NCI-H2196 treated with DMSO at 0.1 percent for 48 hours (cell line): Measurements from ENCODE around the gene CYP4V2.

Experiments used
- DNase-seq: peaks from one replicate; lab custom pipeline; 2025; ENCODE audit not compliant: unreplicated experiment; lab: John Stamatoyannopoulos, UW

CYP4V2 gene

DNA sequence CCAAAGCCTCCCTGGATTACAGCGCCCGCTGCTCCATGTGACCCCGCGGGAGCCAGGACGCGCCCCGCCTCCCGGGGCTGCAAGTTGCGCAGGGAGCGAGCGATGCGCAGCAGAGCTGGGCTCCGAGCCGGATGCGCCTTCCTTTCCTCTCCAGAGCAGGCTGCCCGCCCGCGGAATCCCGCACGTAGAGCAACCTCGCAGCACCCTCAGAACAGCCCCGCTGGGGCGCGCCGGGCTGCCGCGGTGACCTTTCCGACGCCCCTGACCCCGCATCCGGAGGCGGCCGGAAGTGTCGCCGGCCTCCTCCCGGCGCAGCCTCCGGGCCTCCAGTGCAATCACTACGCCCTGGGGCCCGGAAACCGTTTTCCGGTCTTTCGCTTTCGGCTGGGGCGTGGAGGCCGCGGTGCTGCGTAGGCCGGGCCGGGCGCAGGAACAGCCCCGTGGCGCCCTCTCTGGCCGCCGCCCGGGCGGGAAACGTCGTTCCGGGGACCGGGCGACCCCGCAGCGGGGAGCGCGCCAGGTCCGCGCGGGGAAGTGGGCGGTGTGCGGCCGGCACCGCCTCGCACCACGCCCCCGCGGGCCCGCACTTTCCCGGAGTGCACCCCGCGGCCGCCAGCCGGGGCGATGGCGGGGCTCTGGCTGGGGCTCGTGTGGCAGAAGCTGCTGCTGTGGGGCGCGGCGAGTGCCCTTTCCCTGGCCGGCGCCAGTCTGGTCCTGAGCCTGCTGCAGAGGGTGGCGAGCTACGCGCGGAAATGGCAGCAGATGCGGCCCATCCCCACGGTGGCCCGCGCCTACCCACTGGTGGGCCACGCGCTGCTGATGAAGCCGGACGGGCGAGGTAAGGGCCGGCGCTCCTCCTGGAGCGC is at the start of gene CYP4V2:
Gene CYP4V2, plus strand, starts transcription at position 368 of the 866 bp plus-strand sequence. Its CDS starts 257 bp downstream, at position 625.
- DNase-seq, result peak; percentile 17

DNA sequence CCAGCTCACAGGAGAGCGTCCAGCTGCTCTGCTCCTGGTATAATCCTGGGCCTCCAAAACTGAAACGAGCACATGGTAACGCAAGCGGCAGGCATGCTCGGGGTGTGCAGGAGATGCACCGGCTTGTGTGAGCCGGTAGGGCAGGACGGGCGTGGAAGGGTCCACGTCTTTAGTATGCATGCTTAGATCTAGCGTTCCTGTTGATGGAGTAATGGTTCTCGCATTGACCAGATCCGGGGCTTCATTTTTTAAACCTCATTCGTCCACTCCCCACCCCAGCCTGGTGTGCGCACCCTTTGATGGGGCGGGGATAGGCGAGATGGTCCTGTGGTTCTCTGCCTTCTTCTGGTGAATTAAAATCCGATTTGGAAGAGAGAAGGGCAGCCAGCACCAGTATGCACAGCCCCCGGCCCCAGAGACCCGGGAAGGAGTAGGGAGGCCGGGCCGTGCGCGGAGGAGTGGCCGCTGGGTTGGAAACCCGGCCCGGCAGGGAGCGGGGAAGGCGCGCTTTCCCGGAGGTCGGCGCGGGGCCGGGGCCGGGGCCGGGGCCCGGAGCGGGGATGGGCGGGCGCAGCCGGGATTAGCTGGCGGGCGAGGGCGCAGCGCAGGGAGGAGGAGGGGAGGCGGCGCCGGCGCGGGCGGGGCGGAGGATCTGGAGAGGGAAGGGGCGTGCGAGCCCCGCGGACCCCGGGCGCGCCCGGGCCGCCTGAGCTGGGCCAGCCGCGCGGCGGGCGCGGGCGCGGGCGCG is 47.0 kb upstream of the CYP4V2 start:
- DNase-seq, result no peak

DNA sequence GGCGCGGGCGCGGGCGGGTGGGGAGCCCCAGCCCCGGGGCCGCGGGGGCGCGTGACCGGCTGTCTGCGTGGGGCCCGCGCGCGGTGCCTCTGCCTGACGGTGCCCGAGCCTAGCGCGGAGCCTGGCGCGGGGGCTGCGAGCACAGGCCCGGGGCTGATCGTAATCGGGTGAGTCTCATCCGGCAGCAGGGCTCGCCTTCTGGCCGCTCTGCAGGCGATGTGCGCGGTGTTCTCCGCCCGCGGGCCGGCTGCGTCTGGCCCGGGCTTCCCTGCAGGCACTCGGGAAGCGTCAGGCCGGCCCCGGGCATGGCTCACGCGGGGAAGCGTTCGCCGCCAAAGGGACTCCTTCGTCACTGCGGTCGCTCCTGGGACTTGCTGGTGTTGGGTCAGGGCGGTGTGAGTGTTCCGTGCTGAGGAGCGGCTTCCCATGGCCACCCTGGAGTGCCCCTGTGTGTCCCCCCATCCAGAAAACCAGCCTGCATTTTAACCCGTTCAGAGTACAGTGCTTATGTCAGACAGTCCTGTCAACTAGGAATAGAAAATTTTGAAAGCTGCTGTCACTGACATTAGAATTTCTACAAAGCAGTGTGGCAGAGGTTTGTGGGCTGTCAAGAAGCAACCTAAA is 46.3 kb upstream of the CYP4V2 start:
- DNase-seq, result no peak

DNA sequence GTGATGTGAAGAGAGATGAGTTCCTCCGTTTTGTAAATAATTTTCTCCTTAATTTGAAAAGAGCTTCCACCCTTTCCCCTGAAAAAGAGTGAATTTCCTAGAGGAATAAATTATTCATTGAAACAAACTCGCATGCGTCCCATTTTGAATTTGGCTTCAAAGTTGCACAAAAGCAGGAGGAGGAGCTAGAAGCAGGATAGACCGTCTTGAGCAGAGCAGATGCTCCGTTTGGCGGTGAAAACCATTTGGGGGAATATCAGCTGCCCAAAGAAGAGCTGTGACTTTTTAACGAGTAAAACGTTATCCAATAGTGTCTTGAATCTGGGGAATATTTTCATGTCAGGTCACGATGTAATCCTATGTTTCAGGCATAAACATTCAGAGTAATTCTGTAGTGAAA is 44.9 kb upstream of the CYP4V2 start:
- no peak for DNase-seq

DNA sequence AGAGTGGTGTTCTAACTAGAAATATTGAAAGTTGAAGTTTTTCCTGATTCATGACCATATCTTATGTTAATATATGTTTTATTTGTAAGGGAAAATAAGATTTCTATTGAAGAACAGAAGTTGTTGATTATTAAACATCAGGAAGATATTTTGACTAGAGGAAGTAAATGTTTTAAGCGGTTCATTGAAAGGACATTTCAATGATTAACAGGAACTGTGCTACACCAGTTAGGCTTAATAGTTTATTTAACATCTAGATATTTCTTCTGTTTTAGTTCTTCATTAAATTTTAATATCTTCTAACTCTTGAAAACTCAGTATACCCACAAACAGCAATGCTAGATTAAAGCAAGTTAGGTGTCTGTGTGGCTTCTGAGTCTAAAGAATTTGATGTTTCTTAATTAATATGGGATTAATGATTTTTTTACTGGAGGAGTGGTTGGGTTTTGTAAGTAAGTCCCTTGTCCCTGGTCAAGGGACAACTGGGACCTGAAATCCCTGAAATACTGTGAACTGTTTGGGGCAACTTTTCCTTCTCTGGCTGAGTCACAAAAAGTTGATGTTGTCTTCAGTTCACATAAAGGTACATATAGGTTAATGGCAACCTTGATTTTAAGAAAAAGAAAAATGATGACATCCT is 42.9 kb upstream of the CYP4V2 start:
- DNase-seq, result no peak

DNA sequence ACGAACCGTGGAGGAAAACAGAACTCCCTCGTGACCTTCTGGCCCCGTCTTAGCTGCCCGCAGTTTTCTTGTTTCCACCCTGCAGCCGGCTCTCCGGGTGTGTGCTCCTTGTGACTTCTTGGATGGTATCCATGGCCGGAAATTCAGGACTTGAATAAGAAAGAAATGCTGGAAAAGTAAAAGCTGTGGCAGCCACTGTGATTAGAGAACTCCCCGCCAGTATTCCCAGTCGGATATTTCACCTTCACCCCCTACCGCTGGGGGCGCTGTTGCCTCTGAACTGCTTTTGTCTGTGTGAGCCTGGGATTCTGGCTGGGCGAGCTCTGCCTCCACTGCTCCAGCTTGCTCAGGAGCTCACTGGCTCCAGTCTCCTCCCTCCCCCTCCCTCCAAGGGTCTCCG is 41.5 kb upstream of the CYP4V2 start:
- no peak for DNase-seq

DNA sequence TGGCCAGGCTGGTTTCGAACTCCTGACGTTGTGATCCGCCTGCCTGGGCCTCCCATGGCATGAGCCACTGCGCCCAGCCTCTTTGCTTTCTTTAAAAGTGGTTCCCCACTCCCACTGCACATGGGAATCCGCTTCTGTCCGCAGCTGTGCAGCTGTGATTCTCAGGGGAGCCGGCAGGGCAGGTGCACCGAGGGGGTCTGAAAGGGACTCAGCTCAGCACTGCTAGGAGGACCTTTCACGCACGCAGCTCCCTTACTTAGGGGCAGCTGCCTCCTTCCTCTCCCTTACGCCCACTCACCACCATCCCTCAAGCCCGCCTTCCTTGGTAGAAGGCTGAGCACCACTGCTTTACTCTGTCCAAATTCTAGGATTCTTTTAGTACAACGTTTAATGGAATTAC is 40.4 kb upstream of the CYP4V2 start:
- no peak for DNase-seq

DNA sequence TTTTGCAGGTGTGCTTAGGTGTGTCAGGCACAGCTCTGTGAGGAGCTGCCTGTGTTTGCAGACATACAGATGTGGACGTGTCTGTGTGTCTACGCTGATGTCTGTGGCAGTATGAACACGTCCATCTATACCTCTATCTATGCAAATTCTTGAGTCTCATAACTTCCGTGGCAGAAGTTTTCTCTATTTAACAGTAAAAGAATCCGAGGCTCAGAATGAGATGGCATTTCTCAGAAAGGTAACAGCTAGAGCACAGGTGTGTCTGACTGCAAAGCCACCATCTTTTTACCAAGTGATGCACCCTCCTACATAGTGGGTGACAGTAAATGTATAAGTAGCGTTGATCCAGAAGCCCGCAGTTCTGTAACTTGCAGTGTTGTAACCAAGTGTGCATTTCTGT is 39.9 kb upstream of the CYP4V2 start:
- no peak for DNase-seq

DNA sequence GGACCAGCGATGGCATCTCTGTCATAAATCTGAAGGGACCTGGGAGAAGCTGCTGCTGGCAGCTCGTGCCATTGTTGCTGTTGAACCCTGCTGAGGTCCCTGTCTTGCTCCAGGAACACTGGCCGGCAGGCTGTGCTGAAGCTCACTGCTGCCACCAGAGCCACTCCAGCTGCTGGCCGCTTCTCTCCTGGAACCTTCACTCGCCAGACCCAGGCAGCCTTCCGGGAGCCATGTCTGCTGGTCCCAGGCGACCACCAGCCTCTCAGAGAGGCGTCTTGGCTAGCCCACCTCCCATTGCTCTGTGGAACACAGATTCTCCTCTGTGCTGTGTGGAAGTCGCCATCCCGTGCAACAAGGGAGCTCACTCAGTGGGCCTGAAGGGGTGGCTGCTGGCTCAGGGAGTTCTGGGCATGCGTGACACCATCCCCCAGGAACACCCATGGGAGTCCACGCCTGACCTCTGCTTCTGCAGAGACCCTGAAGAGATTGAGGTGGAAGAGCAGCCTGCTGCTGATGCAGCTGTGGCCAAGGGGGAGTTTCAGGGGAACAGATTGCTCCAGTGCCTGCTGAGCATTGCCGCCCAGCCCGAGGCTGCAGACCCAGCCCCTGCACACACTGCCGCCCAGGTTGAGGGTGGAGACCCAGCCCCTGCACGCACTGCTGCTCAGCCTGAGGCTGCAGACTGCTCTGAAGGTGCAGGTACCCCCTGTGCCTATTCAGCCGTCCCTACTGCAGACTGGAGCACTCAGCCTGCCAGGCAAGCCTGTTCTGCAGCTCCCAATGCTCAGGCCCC is 33.1 kb upstream of the CYP4V2 start:
- DNase-seq, result no peak

DNA sequence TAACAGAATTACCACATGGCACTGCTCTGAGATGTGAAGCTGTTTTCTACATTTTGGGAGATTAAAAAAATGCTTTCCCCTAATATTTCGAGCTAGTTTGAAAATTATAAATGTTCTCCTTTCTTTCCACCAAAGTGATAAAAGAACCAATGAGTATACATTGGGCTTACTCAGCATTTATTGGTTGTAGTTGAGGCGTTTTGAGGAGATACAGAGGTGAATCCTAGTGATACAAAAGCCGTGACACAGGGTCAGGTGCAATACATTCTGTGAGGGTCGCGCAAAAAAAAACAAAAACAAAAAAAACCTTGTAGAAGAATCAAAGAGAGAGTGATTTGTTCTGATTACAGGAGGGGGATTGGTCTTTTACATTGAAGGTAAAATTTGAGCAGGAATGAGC is 32.4 kb upstream of the CYP4V2 start:
- no peak for DNase-seq

DNA sequence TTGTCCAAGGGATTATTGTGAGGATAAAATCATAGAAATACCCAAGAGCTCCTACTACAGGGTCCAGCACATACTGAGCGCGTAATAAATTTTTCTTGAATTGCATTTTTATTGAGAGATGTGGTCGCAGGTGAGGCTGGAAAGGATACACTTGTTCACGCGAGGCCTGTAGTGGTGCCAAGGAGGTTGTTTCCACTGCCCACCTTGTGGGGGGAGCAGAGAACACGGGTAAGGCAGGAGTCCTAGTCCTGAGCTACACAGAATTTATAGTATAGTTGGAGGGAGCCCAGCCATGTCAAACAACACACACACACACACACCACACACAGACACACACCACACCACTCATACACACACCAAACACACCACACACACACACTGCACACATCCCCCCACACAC is 31.8 kb upstream of the CYP4V2 start:
- DNase-seq, result no peak

DNA sequence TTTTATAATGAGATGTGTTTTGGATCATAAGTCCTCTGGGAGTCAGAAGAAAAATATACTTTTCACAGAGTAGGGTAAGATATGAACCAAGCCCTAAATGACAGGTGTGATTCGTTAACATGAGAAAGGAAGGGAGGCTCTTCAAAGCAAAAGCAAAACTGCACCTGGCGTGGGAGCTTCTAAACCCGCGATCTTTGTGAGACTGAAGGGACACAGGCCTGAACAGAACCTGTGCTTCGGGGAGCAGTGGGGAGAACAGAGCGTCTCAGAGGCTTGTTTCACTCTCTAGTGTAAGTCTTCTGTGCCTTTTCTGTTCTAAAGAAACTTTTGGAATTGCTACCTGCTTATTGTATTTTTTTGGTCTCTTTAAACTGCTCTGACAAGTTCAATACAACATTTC is 30.2 kb upstream of the CYP4V2 start:
- no peak for DNase-seq

DNA sequence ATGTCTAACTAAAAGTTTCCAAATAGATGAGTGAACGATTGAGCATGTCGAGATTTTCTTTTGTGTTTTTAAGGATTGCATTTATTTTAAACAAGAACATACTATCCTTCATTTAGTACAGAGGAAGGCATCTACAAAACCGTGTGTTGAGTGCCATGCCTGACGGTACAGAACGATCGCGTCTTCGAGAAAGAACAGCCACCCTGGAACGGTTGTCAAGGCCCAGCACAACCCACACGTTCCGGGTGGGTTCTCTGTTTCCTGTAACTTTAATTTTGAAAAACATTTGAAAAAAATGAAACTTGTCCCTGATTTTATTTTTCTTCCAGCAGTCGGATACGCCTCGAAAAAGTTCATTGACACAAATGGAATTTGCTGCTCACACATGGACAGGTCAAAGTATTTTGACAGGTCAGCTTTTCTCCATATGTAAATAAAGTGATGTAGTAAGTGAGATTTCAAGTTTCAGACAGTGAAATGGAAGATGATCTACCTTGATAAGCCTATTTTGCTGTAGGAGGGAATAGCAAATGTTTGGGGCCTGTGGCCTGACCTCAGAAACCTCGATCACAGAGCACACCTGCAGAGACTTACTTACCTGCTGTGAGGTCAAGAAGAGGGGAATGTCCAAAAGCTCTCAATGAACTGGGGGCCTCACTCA is 24.4 kb upstream of the CYP4V2 start:
- DNase-seq, result no peak

DNA sequence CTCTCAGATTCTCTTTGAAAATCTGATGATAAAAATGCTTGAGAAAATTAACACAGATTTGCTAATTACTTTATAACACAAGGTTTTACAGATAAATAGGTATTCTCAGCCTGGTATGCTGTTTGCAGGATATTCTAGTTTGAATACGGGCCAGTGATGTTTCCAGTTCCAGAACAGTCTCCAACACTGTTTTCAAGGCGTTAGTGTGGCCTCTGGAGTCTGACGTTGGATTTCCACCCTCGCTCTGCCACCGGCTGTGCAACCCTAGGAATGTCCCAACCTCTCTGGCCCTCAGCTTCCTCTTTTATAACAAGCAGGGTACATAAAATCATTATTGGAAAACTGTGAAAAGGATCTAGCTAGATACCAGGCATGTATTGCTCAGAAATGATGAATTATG is 23.8 kb upstream of the CYP4V2 start:
- DNase-seq, result no peak

DNA sequence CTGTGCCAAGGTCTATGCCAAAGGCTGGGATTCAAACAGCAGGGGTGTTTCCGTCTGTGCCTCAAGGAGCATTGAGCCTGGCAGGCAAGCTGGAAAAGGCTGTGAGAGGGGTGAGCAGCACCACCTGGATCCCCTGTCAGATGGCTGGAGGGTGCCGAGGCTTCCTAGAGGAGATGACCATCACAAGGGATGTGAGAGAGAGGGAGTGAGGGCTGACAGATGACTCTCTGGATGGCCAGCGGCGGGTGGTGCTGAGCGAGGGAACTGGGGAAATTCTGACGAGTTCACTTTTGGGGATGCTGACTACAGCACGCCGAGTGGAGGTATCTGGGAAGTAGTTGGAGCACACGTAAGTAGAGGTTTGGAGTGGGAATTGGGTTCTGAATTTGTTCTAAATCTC is 22.6 kb upstream of the CYP4V2 start:
- no peak for DNase-seq

DNA sequence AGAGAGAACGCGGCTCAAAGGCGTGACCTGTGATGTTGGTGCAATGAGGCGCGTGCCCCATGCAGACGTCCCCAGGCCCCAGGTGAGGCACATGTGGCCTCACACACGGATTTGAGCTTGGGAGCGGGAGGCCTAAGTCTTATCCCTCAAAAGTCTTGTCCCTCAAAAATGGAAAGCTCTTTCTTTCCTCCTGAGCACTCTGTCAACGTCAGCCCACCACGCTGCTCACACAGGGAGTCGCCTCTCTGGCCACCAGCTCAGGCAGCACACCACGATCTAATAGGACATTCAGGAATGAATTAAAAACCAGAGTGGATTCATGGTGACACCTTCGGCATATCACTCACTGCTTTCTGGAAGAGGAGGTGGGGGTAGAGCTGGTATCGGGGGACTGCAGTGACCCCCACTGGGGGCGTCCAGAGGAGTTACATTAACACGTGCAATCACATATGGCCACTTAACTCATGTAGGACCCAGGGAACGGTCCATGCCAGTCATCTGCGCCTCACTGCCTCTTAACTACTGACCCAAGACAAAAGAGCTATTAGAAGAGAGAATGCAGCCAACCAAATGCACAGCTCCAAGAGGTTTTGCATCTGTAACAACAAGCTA is 21.9 kb upstream of the CYP4V2 start:
- no peak for DNase-seq

DNA sequence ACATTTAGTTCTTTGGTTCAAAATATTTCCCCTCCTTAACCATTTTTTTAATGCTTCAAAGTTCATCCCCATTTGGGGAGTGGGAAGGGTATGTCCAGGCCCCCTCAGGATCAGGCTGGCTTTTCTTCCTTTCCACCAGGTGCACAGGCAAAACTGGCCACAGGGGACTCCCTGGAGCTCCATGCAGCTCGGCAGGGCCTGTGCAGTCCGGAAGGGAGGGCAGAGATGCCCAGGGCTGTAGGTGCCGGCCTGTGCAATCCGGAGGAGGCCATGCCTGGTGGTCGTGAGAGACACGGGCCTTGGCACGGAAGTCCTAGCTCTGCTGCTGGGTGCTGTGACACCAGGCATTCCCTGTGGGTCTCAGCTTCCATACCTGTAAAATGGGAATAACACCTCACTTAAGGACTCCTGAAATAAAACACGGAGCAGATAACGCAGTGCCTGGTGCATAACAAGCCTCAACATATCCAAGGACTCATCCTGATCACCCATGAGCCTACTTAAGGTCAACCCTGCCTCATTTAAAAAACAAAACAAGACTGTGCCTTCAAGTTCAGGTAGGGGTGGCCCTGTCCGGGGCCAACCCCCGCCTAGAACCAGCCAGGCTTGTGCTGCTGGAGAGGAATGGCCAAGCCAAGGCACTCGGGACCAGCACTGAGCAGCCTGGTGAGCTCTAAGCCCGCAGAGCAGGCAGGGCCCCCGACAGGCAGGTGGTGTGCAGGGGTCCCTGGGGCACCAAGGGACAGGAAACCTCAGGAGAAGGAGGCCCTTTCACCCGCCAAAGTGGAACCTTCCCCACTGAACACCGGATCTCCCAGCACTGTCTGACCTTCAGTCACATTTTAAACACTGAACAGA is 21.2 kb upstream of the CYP4V2 start:
- DNase-seq, result no peak

DNA sequence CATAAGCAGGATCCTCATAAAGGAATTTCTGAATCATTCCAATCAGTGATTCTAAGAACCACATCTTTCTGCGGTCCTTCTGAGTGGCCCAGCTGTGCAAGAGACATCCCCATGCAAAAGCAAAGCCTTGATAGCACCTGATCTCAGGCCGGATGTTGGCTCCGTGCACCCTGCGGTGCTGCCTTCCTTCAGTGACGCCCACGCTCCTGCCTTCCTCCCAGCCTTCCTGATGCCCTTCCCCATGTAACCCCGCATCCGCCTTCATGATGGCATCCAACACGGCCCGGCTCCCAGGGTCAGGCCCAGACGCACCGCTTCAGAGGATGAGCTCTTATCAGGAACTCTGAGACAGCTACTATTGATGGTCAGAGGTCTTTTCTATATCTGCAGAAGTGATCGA is 20.4 kb upstream of the CYP4V2 start:
- no peak for DNase-seq

DNA sequence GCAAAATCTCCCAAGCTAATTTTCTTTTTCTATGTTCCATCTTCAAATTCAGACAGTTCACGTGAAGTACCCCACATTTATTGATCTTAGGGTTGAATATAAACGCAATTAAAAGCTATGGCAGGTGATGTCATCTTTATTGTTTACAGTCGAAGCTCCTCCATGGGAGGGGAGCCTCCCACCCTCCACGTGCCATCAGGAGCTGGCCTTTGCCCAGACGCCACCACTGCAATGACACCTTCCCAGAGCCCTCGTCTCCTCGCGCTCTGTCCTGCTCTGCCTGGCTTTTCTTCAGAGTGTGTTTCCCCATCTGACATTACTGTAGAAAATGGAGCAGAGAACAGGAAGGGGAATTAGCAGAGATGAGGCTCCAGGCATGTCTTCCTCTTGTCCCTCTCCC is 18.8 kb upstream of the CYP4V2 start:
- DNase-seq, result no peak
